B cell (primary cell): ENCODE data around the gene SOCS4. TPM values are rescaled to one million over a fixed set of nuclear protein-coding genes. Genes with fewer than 3 reads are reported as not detected.

Experiments used
- ATAC-seq: fragments of 200-7000 bp; cut with Tn5 transposase; one replicate; pipeline ENCODE4 v1.10.0; 2021; ENCODE audit warnings: low read depth, mild to moderate bottlenecking, moderate number of reproducible peaks, moderate library complexity
- CTCF ChIA-PET: fragments of 350-600 bp; sonication (Branson Sonifier 250); formaldehyde crosslinking; loops from one replicate; lab custom pipeline; 2021; ENCODE audit warnings: antibody characterized with exemption, inconsistent platforms; lab: Charles Lee
- POLR2A ChIA-PET: fragments of 350-600 bp; sonication (Branson Sonifier 250); formaldehyde crosslinking; loops from one replicate; lab custom pipeline; 2021; ENCODE audit warnings: antibody characterized with exemption; lab: Charles Lee
- DNase-seq: peaks from one replicate; pipeline ENCODE4 v3.0.0; 2013
- H2AFZ ChIP-seq: 2 replicates; pipeline ENCODE4 v1.6.1; 2012; ENCODE audit warnings: mild to moderate bottlenecking, low read depth, low read length; ENCODE audit not compliant: insufficient read depth, poor library complexity, severe bottlenecking
- H3K27ac ChIP-seq, 2 donors: 1 replicate in 1 of 2; 2 replicates in 1 of 2; pipeline ENCODE4 v1.5.1; 2012 to 2013; ENCODE audit warnings: low read length in 2 of 2, mild to moderate bottlenecking in 2 of 2, moderate library complexity in 1 of 2
- H3K27me3 ChIP-seq, 4 experiments: fragments of 200-600 bp in 1 of 4; sonication (generic) in 1 of 4; replicated peaks in 1 of 4; 1 replicate in 2 of 4; 2 replicates in 2 of 4; pipeline versions ENCODE4 v1.6.1 to v1.7.0; 2013 to 2016; ENCODE audit warnings: low read length in 3 of 4, mild to moderate bottlenecking in 2 of 4, mixed read lengths in 1 of 4, moderate library complexity in 1 of 4; ENCODE audit not compliant: insufficient read depth in 4 of 4, control insufficient read depth in 3 of 4; ENCODE audit errors: control extremely low read depth in 1 of 4
- H3K36me3 ChIP-seq, 2 experiments: replicated peaks in 1 of 2; 1 replicate in 1 of 2; 2 replicates in 1 of 2; pipeline versions ENCODE4 v1.6.1 to v1.7.1; 2013; ENCODE audit warnings: low read length in 1 of 2; ENCODE audit not compliant: insufficient read depth in 2 of 2, control insufficient read depth in 1 of 2; ENCODE audit errors: control extremely low read depth in 1 of 2, extremely low read depth in 1 of 2
- H3K4me1 ChIP-seq, 2 donors: fragments of 200-600 bp in 1 of 2; sonication (generic) in 1 of 2; 1 replicate in 1 of 2; 2 replicates in 1 of 2; pipeline versions ENCODE4 v1.5.1 to v1.6.1; 2013 to 2017; ENCODE audit warnings: low read length in 2 of 2; ENCODE audit not compliant: control insufficient read depth in 2 of 2, insufficient read depth in 2 of 2
- H3K4me2 ChIP-seq: replicated peaks from 2 replicates; pipeline ENCODE3; 2012; ENCODE audit warnings: mild to moderate bottlenecking, low read depth, low read length; ENCODE audit not compliant: poor library complexity, severe bottlenecking
- H3K4me3 ChIP-seq, 5 experiments: fragments of 200-600 bp in 1 of 5; sonication (generic) in 1 of 5; 1 replicate in 3 of 5; 2 replicates in 2 of 5; pipeline versions ENCODE4 v1.5.1 to v1.7.0; 2011 to 2016; ENCODE audit warnings: low read length in 4 of 5, mild to moderate bottlenecking in 4 of 5, low read depth in 2 of 5, control low read depth in 1 of 5, moderate library complexity in 1 of 5; ENCODE audit not compliant: insufficient read depth in 1 of 5; ENCODE audit errors: control extremely low read depth in 1 of 5, extremely low read depth in 1 of 5
- H3K79me2 ChIP-seq: fragments of 200-600 bp; sonication (generic); one replicate; pipeline ENCODE4 v1.6.0; 2016; ENCODE audit warnings: low read length; ENCODE audit not compliant: control insufficient read depth, insufficient read depth
- H3K9ac ChIP-seq: fragments of 200-600 bp; sonication (generic); 2 replicates; pipeline ENCODE4 v1.6.1; 2017; ENCODE audit warnings: mild to moderate bottlenecking, low read length, moderate library complexity
- H3K9me3 ChIP-seq, 3 donors: one replicate each; pipeline versions ENCODE4 v1.6.1 to v1.7.1; 2013; ENCODE audit warnings: low read length in 2 of 3; ENCODE audit not compliant: control insufficient read depth in 2 of 3, insufficient read depth in 1 of 3; ENCODE audit errors: control extremely low read depth in 1 of 3
- H4K20me1 ChIP-seq: 2 replicates; pipeline ENCODE4 v1.6.0; 2012; ENCODE audit warnings: mild to moderate bottlenecking, low read length; ENCODE audit not compliant: insufficient read depth, control insufficient read depth, poor library complexity, severe bottlenecking
- H3K27ac Mint-ChIP-seq: one replicate; pipeline ENCODE4 v1.8.0; 2021; ENCODE audit warnings: mixed read lengths
- H3K27me3 Mint-ChIP-seq: one replicate; pipeline ENCODE4 v1.8.0; 2021; ENCODE audit warnings: mixed read lengths
- H3K4me1 Mint-ChIP-seq: one replicate; pipeline ENCODE4 v1.8.0; 2021; ENCODE audit warnings: mixed read lengths
- H3K4me3 Mint-ChIP-seq: one replicate; pipeline ENCODE4 v1.8.0; 2021; ENCODE audit warnings: mixed read lengths
- H3K9me3 Mint-ChIP-seq: one replicate; pipeline ENCODE4 v1.8.0; 2022; ENCODE audit warnings: mixed read lengths; ENCODE audit not compliant: insufficient read depth
- CTCF ChIP-seq: fragments of 200-600 bp; IDR thresholded peaks from one replicate; pipeline ENCODE4 v1.8.0; 2022; ENCODE audit warnings: antibody characterized with exemption, mild to moderate bottlenecking
- EZH2 ChIP-seq: IDR thresholded peaks from 2 replicates; pipeline ENCODE4 v1.6.1; 2012; ENCODE audit warnings: borderline replicate concordance, low read depth, mild to moderate bottlenecking, moderate library complexity, low read length; ENCODE audit not compliant: insufficient read depth, poor library complexity, severe bottlenecking
- WGBS: methylation state at CpG from one replicate; pipeline ENCODE4 v1.1.5; 2013; ENCODE audit warnings: missing lambda C conversion rate; ENCODE audit not compliant: insufficient coverage; 5-methylcytosine and 5-hydroxymethylcytosine counted together
- intact Hi-C: fragments of 100-400 bp; cut with micrococcal nuclease; formaldehyde crosslinking; loops from one replicate; pipeline ENCODE4 v1.10.0; 2022
- polyA plus RNA-seq: library from polyadenylated mRNA; depleted of rRNA; stranded (reverse); fragments of >200 nt; gene quantifications from 2 replicates; pipeline ENCODE4 v1.2.3, GENCODE V29; 2012
- total RNA-seq, 2 donors: library from RNA; stranded (reverse); fragments of 120-200 nt in 1 of 2; gene quantifications; 1 replicate in 1 of 2; 2 replicates in 1 of 2; pipeline versions ENCODE4 v1.2.3 to v1.2.4, GENCODE V29; 2013 to 2022

SOCS4 gene
- total and polyA plus RNA-seq, 2 donors (not counting 1 experiment from before 2014, with no cell fraction given), result 4.7 to 26.3 TPM

DNA sequence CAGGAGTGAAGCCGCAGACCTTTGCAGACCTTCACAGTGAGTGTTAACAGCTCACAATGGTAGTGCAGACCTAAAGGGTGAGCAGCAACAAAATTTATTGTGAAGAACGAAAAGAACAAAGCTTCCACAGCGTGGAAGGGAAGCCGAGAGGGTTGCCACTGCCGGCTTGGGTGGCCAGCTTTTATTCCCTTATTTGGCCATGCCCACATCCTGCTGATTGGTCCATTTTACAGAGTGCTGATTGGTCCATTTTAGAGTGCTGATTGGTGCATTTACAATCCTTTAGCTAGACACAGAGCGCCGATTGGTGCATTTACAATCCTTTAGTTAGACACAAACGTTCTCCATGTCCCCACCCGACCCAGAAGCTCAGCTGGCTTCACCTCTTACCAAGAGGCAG lies 59.9 kb downstream of the SOCS4 start:
- WGBS, result 95% methylated on average over 9 of the region's 9 CpGs
- Histone ChIP-seq H4K20me1 (no peaks in the 10 kb centered on the region), H3K4me3 (no peak overlapping the region), H3K4me2 (no peak overlapping the region), H3K9me3 (peaks cover 0 to 5% (median 0%) of the 10 kb centered on the region in 3 donors), H3K9ac (no peak overlapping the region), H3K27ac (no peak overlapping the region), H3K27me3 (no peaks in the 10 kb centered on the region), H3K79me2 (no peaks in the 10 kb centered on the region), H3K4me1 (no peaks in the 10 kb centered on the region), H3K36me3 (no peaks in the 10 kb centered on the region), H2AFZ (no peak overlapping the region)
- H3K27ac Mint-ChIP-seq, result no peak overlapping the region
- DNase-seq, result no peak
- no peaks in the 10 kb centered on the region for H3K27me3 Mint-ChIP-seq
- ATAC-seq, result no peak
- H3K9me3 Mint-ChIP-seq, result no peaks in the 10 kb centered on the region
- peaks cover 5% of the 10 kb centered on the region for H3K4me1 Mint-ChIP-seq
- POLR2A ChIA-PET, result no interaction called here
- no peak overlapping the region for H3K4me3 Mint-ChIP-seq
- intact Hi-C loops, result no loop called here
- TF ChIP-seq CTCF, result no peak
- no peak for TF ChIP-seq EZH2
- CTCF ChIA-PET, result interaction anchor here (1.0 to 4.8 kb wide), 4 partner anchors 12 to 72 kb away, joined by 3 to 98 read pairs (median 6); no protein-coding TSS in a partner anchor

GRCh38 chr14:55088356-55088755 lies 61.3 kb downstream of the SOCS4 start:
- H2AFZ ChIP-seq, result no peak overlapping the region
- no peak overlapping the region for H3K4me2 ChIP-seq
- no peaks in the 10 kb centered on the region for H3K4me1 ChIP-seq
- DNase-seq (no peak), ATAC-seq (no peak)
- no peaks in the 10 kb centered on the region for H4K20me1 ChIP-seq
- no peak overlapping the region for H3K27ac ChIP-seq
- no peaks in the 10 kb centered on the region for H3K27me3 Mint-ChIP-seq
- intact Hi-C loops, result loop anchor here (2.0 kb wide), 2 partner anchors 14 to 16 kb away; no protein-coding TSS in a partner anchor
- peaks cover 5% of the 10 kb centered on the region for H3K4me1 Mint-ChIP-seq
- H3K27me3 ChIP-seq, result no peaks in the 10 kb centered on the region
- H3K79me2 ChIP-seq, result no peaks in the 10 kb centered on the region
- H3K9ac ChIP-seq, result no peak overlapping the region
- H3K9me3 ChIP-seq, result peaks cover 0 to 5% (median 0%) of the 10 kb centered on the region in 3 donors
- ChIA-PET CTCF (interaction anchor here (0.9 to 4.8 kb wide), 6 partner anchors 11 to 71 kb away, joined by 3 to 98 read pairs (median 5); partner anchors contain the start of genes MAPK1IP1L and WDHD1), POLR2A (interaction anchor here (0.7 kb wide), 1 partner anchor 20 kb away, joined by 15 read pairs; no protein-coding TSS in a partner anchor)
- H3K9me3 Mint-ChIP-seq, result no peaks in the 10 kb centered on the region
- no peak for TF ChIP-seq CTCF
- TF ChIP-seq EZH2, result no peak
- H3K4me3 ChIP-seq, result no peak overlapping the region
- H3K4me3 Mint-ChIP-seq, result no peak overlapping the region
- no peaks in the 10 kb centered on the region for H3K36me3 ChIP-seq
- H3K27ac Mint-ChIP-seq, result no peak overlapping the region
